ENCODE results near the gene OPTN.
"Not testable (repeated sequence)": the region's sequence is repeated elsewhere in the genome, so short reads cannot be mapped to it uniquely, and the experiment has no call there.

OPTN gene

GRCh38 chr10:13090289-13090688 is 9.7 kb upstream of the OPTN start:
- no peak for DNase-seq (ENCODE audit: low read depth)

- no peak for DNase-seq (ENCODE audit: low read depth)
These were observed 8.2 kb upstream of the OPTN start for GRCh38 chr10:13091801-13092200.

- no peak for DNase-seq (ENCODE audit: low read depth)
These were observed 7.5 kb upstream of the OPTN start for GRCh38 chr10:13092291-13093102.

GRCh38 chr10:13094082-13094481 is 5.9 kb upstream of the OPTN start:
- DNase-seq (ENCODE audit: low read depth) = not testable (repeated sequence)

- DNase-seq (ENCODE audit: low read depth) = no peak
These were observed 4.9 kb upstream of the OPTN start for GRCh38 chr10:13095094-13095493.

- no peak for DNase-seq (ENCODE audit: low read depth)
These were observed 4.0 kb upstream of the OPTN start for GRCh38 chr10:13095929-13096328.

- DNase-seq (ENCODE audit: low read depth) = peak; percentile 21
These were observed 758 bp upstream of the OPTN start for GRCh38 chr10:13099144-13099665.

GRCh38 chr10:13100349-13101294 is 659 bp downstream of the OPTN start:
- DNase-seq (ENCODE audit: low read depth) = peak; percentile 3

GRCh38 chr10:13102002-13102794 is 2.2 kb downstream of the OPTN start:
- no peak for DNase-seq (ENCODE audit: low read depth)

GRCh38 chr10:13103554-13103953 is 3.6 kb downstream of the OPTN start:
- DNase-seq (ENCODE audit: low read depth) = no peak

GRCh38 chr10:13104697-13105096 is 4.7 kb downstream of the OPTN start:
- DNase-seq (ENCODE audit: low read depth) = no peak

- no peak for DNase-seq (ENCODE audit: low read depth)
These were observed 5.2 kb downstream of the OPTN start for GRCh38 chr10:13105184-13105583.

- DNase-seq (ENCODE audit: low read depth) = no peak
These were observed 6.6 kb downstream of the OPTN start for GRCh38 chr10:13106387-13107045.

GRCh38 chr10:13110908-13111307 is 10.9 kb downstream of the OPTN start:
- DNase-seq (ENCODE audit: low read depth) = no peak

GRCh38 chr10:13113544-13113943 is 13.6 kb downstream of the OPTN start:
- DNase-seq (ENCODE audit: low read depth) = no peak

- DNase-seq (ENCODE audit: low read depth) = no peak
These were observed 16.2 kb downstream of the OPTN start for GRCh38 chr10:13115832-13116803.

- no peak for DNase-seq (ENCODE audit: low read depth)
These were observed 18.1 kb downstream of the OPTN start for GRCh38 chr10:13117841-13118783.

GRCh38 chr10:13118784-13119410 is 18.9 kb downstream of the OPTN start:
- DNase-seq (ENCODE audit: low read depth) = no peak

All from stimulated activated CD8-positive, alpha-beta memory T cell treated with anti-CD3 and anti-CD28 coated beads, Interleukin-12 subunit alpha, Interleukin-12 subunit beta, amount 100 ng/mL, for 1 hour (primary cell).